ENCODE measurements around the gene ACBD4.

- no peak for TF ChIP-seq CTCF (IDR thresholded peaks at IDR 0.05; ENCODE audit: low read length)
- no peak for TF ChIP-seq EZH2 (IDR thresholded peaks at IDR 0.05; ENCODE audit: borderline replicate concordance, low read length)
Measured at GRCh38 chr17:45144199-45145034, 8.9 kb downstream of the ACBD4 start.
